ENCODE data around the gene HDAC4.

Gene HDAC4

DNA sequence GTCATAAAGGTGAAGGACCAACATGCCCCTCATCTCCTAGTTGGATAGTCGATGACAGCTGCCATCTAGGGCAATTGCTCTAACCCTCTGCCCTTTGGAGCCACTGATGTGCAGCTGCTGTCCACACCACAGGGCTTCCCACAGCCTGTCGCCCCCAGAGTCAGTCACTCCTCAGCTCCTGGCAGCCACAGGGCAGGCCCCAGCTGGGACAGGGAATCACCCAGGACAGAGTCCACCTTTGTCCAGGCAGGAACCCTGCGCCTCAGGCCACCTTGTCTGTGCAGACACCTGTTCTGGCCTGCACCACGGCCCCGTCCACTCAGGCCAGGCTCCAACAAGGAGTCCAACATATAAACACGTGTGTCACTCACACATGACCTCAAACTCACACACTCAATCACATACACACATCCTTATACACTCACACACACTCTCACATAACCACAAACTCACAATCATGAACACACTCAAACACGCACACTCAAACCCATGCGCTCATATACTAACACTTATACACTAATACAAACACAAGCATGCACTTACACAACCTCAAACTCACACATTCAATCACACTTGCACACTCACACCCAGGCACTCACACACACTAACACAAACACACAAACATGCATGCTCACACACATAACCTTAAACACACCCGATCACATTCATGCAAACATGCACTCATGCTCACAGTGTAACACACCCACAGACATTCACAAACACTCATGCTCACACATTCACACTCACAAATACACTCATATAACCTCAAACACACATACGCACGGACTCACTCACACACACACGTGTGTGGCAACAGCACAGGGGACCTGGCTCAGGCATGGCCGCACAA is 29.7 kb downstream of the HDAC4 start:
- DNase-seq (ENCODE audit: low read depth in 2 of 2, low spot score in 1 of 2): no peak

DNA sequence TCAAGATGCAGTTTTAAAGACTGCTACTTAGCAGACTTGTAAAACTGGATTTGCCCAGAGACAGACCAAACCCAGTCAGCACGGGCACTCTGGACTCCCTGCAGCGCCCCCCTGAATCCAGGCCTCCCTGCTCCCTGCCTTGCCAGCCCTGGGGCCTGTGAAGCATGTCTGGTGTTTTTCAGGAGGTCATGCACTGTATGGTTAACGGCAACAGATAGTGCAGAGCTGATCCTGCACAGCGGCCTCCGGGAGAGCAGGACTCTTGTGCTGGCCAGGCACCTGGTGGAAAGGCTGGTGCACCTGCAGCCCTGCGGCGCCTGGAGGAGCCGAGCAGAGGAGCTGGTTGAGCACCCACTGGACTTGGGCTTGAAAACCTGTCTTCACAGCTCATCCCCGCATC is 30.4 kb downstream of the HDAC4 start:
- no peak for DNase-seq (ENCODE audit: low read depth in 2 of 2, low spot score in 1 of 2)

DNA sequence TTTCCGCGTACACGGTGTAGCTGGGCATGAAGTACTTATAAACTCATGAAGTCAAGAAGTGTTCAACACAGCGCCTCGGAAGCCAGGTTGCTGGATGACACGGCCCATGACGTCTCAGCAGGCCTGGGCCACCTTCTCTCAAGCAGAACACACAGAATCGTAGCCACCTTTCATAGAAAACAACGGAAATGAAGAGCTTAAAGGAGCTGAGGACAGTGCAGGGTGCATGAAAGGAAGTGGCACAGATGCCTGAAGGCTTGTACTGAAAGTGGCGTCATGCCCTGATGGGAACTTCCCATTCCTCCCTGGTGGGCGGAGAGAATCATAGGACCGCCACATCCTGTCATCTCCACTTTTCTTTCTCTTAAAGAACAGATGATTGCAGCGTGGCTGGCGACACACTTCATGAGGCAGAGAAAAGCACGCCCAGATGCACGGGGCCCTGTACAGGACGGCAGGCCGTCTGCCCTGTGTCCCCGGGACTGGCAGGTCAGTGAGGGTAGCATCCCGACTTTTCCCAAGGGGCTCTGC is 31.1 kb downstream of the HDAC4 start:
- DNase-seq (ENCODE audit: low read depth in 2 of 2, low spot score in 1 of 2): peak; percentile 20 to 31

DNA sequence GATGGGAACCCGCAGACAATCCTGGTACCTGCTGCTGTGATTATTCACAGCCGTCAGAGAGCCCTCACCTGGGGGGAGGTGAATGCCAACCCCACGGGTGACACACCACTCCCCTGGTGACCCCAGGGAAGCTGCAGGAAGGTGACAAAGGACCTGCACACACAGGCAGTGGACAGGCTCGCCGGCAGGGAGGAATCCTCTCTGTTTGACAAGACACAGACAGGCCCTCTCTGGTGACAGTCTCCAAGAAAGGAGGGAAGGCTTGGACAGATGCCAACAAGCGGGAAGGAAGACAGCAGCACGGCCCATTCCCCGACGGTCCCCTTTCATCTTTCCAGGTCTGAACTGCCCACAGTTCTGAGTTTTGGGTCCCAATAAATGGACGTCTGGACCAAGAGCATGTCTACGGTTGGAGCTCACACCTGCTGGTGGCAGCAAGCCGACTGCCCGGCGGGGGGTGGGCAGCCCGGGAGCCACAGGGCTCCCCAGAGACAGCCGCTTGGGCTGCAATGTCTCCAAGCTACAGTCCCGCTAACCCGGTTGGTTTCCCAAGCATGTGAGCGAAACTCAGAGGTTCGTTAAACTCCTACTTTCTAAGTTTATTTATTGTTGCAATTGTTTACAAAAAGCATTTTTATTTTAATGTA is 31.8 kb downstream of the HDAC4 start:
- no peak for DNase-seq (ENCODE audit: low read depth in 2 of 2, low spot score in 1 of 2)

DNA sequence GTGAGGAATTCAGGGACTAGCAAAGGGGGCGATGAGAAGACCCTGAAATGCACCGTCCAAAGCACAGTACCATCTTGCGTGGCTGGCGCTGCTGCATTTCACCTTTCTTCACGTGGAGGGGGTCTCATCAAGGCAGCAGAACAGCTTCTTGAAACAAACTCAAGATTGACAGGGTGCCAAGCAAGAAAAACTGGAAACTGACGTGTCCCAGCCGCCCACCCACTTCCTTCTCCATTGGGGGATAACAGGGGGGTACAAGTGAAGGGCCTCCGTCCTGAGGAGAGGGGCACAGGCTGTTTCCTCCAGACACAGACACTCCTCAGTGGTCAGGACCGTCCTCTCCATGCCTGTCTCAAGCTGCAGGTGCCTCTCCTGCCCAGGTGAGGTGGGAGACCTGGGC is 32.5 kb downstream of the HDAC4 start:
- no peak for DNase-seq (ENCODE audit: low read depth in 2 of 2, low spot score in 1 of 2)

DNA sequence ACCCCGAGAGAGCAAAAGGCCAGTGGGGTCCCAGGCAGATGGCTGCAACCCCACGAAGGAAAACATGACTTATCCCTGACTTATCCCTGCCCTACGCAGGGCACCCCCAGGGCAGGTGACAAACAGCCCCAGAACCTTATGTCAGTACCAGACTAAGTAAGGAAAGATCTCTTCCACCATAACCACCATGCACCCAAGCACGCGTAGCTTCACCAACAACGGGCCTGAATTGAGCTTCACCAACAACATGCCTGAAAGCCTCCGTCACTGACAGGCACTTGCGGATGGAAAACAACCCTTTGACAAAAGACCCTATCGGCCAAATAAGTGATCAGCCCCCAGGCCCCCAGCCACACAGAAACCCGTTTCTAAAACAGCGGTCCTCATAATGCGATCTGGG is 34.1 kb downstream of the HDAC4 start:
- DNase-seq (ENCODE audit: low read depth in 2 of 2, low spot score in 1 of 2): no peak

DNA sequence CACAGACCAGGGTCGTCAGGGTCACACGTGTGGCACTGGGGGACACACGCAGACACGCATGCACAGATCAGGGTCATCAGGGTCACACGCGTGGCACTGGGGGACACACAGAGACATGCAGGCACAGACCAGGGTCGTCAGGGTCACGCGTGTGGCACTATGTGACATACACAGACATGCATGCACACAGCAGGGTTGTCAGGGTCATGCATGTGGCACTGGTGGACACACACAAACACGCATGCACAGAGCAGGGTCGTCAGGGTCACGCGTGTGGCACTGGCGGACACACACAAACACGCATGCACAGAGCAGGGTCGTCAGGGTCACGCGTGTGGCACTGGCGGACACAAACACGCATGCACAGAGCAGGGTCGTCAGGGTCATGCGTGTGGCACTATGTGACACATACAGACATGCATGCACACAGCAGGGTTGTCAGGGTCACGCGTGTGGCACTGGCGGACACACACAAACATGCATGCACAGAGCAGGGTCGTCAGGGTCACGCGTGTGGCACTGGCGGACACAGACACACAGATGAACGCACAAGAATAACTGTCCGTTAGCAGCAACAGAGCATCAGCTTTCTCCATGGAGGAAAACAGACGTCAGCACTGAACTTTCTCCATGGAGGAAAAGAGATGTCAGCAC is 34.9 kb downstream of the HDAC4 start:
- no peak for DNase-seq (ENCODE audit: low read depth in 2 of 2, low spot score in 1 of 2)

DNA sequence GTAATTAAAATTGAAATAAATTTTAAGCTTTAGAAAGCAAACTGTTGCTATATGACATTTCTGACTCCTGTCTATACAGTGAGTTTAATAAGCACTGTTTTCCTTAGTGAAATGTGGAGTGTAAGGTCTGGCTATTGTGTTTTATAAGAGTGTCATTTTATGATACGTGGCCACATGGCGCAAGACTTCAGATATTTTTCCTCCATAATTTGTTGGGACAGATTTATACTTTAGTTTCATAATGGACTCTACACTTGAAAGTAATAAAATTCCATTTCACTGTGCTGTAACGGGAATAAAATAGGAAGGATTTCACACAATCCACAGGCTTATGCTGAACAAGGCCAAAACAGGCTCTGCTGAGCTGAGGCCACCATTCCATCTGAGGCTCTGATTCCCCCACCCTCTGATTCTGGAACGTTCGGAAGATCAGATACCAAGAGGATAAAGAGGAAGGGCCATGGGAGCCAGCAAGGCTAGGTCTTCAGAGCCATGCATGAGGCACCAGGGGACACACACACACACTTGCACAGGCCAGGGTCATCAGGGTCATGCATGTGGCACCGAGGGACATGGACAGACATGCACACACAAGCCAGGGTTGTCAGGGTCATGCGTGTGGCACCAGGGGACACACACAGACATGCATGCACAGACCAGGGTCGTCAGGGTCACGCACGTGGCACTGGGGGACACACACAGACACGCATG is 35.6 kb downstream of the HDAC4 start:
- DNase-seq (ENCODE audit: low read depth in 2 of 2, low spot score in 1 of 2): no peak

DNA sequence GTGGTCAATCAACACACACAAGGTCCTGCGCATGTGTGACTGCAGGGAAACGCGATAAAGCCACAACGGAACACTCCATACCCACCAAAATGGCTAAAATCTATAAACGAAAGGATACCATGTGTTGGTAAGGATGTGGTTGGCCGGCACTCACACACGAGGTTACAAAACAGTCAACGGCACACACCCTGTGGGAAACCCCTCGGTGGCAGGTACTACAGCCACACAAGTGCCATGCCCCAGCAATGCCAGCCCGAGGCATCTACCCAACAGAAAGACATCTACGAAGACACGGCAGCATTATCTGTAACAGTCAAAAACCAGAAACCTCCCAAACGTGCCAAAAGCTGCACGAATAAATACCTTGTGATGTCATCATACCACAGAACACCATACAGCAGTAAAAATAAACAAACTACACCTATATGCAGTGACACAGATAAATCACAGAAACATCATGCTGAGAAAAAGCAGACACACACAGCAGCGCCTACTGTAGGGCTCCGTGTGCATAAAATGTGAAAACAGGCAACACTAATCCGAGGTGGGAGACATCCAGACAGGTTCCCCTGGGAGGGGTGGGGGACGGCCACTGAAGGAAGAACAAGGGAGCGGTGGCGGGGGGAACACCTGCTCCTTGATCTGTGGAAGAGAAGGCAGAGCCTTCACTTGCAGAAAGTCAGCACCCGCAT is 36.7 kb downstream of the HDAC4 start:
- no peak for DNase-seq (ENCODE audit: low read depth in 2 of 2, low spot score in 1 of 2)

DNA sequence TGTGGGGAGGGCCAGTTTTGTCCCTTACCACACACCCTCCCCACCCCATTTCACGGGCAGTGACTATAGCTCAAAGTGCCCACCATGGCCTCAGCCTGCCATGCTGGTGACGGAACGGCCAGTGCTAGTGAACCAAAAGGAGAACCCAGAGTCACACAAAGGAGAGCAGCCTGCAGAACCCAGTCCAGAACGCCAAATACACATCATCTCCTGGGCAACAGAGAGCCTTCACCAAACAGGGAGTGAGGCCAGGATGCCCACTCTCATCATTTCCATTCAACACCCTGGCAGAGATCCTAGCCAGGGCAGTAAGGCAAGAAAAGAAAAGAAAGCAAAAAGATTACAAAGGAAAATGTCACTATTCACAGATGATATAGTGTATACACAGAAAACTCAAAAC is 38.3 kb downstream of the HDAC4 start:
- DNase-seq (ENCODE audit: low read depth in 2 of 2, low spot score in 1 of 2): no peak

DNA sequence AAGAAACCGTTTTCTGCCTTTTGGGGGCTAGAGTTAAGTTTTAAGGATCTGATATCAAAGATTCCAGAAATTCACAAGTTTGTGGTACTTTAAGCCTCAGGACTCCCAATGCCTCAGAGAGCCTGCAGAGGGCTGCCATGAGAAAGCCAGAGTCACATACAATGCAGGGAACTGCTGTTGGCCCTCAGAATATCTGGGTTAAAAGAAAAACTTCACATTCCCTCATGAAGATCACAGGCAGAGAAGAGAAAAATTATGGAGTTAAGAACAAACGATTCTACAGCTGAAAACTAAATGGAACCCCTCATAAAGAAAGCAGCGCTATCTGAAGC is 39.5 kb downstream of the HDAC4 start:
- DNase-seq (ENCODE audit: low read depth in 2 of 2, low spot score in 1 of 2): no peak

DNA sequence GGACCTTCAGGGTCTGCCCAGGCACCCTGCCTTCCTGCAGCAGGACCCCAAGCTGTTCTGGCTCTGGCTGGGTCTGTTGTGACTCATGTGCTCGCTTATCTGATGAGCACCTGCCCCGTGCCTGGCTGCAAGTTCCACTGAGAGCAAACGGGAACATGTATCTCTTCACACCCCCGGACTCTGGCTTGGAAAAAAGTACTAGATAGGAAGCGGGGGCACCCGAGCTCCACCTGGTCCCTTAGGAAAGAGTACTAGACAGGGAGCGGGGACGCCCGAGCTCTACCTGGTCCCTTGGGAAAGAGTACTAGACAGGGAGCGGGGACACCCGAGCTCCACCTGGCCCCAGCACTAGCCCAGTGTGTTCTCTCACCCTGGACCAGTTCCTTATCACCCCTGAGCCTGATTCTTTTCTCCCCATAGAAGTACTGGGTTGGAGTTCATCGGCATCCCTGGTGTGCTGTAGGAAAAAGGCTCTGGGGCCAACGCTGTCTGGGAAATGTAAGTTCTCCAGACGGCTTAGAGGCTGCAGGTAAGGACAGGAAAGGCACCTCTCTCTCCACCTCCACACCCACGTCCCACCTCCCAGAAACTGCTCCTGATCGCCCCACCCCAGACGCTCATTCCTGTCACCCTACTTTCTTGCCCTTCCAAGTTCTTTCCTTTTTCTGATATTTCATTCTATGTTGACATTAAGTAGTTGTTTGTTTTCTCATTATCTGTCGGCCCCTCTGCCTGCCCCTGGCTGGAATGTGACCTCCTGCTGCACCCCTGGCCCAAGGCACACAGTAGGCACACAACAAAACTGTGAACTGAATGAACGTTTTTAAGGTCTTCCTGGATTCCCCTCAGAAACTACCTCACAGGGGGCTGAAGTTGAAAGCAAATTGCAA is 40.2 kb downstream of the HDAC4 start:
- no peak for DNase-seq (ENCODE audit: low read depth in 2 of 2, low spot score in 1 of 2)

DNA sequence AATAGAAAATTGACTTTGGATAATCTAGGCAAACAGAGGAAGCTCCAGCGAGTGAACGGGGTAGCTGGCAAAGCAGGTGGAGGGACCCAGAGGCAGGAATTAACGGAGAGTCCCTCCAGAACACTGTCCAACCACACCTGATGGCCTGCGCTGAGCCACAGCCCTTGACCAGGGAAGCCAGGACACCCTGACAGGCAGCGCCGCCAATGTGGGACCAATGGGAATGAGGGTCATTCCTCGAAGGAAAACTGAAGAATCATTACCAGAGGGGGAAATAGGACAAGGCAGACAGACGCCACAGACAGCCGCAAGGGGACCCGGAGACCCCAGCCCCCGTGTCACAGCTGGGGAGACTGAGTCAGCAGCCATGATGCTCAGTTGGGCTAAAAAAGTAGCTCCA is 40.8 kb downstream of the HDAC4 start:
- no peak for DNase-seq (ENCODE audit: low read depth in 2 of 2, low spot score in 1 of 2)

DNA sequence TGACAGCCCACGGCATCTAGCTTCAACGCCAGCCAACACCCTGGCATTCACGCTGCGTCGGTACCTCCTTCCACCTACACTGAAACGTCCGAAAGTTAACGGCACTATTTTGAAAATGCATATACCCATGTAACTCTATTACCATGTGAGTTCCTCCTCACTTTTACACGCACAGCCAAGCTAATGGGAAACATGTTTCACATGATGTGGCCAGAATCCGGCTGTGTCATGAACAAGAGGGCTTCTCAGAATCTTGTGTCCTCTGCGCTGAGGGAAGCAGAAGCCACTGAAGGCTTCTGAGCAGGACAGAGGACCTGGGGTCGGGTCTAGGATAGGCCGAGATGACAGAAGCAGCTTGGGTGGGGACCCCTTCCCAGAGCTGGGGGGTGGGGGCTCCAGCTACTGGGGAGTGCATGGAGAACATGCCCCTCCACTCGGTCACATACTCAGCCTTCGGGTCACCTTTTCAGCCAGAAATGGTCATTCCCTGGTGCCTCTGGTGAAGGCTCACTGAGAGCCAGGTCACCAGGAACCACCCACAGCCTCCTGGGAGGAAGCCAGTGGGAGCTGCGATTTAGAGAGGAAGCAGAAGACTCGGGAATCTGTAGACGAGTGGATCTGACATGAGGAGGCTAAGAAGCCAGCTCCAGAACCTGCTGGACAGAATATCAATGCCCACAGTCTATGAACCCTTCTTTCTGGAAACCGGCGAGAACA is 41.5 kb downstream of the HDAC4 start:
- no peak for DNase-seq (ENCODE audit: low read depth in 2 of 2, low spot score in 1 of 2)

DNA sequence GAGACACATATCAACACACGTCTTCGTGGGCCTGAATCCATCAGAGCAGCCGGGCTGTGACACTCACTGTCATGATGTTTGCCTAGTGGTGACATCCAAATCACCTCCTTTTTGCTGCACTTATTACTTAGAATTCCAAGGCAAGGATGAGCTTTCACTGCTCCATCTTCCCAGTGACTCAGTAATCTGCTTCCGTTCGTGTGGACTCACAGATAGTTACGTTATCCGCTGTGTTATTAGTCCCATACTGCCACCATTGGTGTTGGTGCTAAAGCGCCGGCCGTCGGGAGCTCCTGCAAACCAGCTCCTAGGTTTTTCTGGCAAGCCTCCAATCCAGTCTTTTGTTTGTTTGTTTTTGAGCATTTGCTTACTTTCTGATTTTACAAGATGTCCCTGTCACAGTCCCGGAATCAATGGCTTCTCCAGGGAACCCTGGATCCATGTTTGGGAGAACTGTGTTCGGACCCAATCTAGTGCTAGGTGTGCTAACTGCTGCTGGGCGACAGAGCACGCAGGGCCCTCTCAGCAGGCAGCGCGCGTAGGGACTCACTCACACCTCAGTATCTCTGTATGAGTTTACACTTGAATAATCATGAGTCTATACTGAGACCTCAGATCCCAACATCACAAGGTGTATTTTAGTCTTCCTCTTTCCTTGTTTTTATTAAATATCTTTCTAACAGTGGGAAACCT is 42.6 kb downstream of the HDAC4 start:
- DNase-seq (ENCODE audit: low read depth in 2 of 2, low spot score in 1 of 2): no peak

DNA sequence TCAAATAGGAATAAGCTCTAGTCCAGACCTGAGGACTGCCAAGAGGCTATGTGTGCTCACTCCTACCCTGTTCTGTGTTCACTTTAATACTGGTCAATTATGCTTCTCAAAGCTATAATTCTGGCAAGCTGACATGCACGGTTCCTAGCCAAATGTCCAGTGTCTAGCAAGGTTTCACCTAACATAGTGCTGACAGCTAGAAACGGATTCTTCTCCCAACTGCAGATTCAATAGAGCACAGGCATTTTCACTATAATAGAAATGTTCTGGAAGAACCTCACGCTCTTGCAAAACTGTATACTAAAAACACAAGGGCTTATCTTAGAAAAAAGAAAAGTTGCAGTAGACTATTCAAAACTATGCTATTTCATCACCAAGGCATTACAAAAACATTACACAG is 45.1 kb downstream of the HDAC4 start:
- DNase-seq (ENCODE audit: low read depth in 2 of 2, low spot score in 1 of 2): no peak

DNA sequence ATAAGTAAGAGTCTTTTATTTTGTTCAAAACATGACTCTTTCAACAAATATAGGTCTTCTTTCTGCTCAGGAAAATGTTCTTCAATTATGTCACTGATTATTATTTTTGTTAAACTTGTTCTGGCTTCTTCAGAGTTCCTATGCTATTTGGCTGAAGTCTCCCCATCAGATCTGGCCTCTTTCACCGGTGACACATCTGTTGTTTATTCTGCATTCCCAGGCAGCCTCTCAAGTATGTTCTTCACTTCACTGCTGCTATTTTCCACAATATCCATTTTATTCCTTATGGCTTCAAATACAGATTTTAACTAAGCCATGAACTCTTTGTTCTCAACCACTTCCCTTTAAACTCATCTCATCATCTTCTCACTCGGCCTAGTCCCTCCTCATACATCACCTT is 45.7 kb downstream of the HDAC4 start:
- DNase-seq (ENCODE audit: low read depth in 2 of 2, low spot score in 1 of 2): no peak

DNA sequence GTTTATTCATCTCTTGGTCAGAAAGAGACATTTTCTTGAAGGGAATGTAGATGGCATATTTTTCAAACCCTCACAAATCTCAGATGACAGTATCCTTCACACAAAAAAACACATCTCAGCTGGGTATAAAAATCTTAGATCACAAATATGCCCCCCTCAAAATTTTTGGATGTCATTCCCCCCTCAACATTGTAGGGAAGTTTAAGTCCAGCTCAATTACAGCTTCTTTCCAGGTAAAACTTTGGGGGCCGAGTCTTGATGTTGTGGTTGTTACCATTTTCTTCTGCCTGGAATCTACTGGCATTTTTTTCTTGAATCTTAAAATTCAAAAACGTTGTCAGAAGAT is 46.1 kb downstream of the HDAC4 start:
- DNase-seq (ENCODE audit: low read depth in 2 of 2, low spot score in 1 of 2): no peak
